ENCODE data around the gene DBH. TPM values are rescaled to one million over a fixed set of nuclear protein-coding genes. Genes with fewer than 3 reads are reported as not detected.

Gene DBH
- total and polyA plus RNA-seq, 2 of the 13 experiments (the other 11 are each of a cell fraction or from before 2014, with no cell fraction given), result not detected

DNA sequence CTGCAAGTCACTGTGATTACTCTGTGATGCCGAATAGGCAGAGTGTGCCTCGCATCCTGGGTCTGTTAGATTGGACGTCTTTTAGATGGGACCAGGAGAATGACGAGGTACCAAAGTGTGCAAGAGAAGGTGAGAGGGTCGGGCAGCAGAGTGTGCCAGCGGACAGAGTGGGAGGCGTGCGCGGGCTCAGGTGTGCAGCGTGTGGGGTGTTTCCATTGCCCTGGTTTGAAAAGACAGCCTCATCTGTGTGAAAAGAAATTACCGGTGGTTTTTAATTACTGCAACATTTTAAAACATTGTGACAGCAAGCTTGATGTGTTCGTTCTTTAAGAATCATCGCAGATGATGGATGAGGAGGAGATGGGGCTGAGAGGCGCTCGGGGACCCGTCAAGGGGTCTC, 22.7 kb upstream of the DBH start (continued):
- TF ChIP-seq, protein P1, sequence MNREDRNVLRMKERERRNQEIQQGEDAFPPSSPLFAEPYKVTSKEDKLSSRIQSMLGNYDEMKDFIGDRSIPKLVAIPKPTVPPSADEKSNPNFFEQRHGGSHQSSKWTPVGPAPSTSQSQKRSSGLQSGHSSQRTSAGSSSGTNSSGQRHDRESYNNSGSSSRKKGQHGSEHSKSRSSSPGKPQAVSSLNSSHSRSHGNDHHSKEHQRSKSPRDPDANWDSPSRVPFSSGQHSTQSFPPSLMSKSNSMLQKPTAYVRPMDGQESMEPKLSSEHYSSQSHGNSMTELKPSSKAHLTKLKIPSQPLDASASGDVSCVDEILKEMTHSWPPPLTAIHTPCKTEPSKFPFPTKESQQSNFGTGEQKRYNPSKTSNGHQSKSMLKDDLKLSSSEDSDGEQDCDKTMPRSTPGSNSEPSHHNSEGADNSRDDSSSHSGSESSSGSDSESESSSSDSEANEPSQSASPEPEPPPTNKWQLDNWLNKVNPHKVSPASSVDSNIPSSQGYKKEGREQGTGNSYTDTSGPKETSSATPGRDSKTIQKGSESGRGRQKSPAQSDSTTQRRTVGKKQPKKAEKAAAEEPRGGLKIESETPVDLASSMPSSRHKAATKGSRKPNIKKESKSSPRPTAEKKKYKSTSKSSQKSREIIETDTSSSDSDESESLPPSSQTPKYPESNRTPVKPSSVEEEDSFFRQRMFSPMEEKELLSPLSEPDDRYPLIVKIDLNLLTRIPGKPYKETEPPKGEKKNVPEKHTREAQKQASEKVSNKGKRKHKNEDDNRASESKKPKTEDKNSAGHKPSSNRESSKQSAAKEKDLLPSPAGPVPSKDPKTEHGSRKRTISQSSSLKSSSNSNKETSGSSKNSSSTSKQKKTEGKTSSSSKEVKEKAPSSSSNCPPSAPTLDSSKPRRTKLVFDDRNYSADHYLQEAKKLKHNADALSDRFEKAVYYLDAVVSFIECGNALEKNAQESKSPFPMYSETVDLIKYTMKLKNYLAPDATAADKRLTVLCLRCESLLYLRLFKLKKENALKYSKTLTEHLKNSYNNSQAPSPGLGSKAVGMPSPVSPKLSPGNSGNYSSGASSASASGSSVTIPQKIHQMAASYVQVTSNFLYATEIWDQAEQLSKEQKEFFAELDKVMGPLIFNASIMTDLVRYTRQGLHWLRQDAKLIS (CRISPR knock-in tag; IDR thresholded peaks at IDR 0.05), result no peak
- no peak for TF ChIP-seq ZKSCAN8 (CRISPR knock-in tag; IDR thresholded peaks at IDR 0.05; ENCODE audit: borderline replicate concordance)
- TF ChIP-seq, protein P2, sequence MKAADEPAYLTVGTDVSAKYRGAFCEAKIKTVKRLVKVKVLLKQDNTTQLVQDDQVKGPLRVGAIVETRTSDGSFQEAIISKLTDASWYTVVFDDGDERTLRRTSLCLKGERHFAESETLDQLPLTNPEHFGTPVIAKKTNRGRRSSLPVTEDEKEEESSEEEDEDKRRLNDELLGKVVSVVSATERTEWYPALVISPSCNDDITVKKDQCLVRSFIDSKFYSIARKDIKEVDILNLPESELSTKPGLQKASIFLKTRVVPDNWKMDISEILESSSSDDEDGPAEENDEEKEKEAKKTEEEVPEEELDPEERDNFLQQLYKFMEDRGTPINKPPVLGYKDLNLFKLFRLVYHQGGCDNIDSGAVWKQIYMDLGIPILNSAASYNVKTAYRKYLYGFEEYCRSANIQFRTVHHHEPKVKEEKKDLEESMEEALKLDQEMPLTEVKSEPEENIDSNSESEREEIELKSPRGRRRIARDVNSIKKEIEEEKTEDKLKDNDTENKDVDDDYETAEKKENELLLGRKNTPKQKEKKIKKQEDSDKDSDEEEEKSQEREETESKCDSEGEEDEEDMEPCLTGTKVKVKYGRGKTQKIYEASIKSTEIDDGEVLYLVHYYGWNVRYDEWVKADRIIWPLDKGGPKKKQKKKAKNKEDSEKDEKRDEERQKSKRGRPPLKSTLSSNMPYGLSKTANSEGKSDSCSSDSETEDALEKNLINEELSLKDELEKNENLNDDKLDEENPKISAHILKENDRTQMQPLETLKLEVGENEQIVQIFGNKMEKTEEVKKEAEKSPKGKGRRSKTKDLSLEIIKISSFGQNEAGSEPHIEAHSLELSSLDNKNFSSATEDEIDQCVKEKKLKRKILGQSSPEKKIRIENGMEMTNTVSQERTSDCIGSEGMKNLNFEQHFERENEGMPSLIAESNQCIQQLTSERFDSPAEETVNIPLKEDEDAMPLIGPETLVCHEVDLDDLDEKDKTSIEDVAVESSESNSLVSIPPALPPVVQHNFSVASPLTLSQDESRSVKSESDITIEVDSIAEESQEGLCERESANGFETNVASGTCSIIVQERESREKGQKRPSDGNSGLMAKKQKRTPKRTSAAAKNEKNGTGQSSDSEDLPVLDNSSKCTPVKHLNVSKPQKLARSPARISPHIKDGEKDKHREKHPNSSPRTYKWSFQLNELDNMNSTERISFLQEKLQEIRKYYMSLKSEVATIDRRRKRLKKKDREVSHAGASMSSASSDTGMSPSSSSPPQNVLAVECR (CRISPR knock-in tag; IDR thresholded peaks at IDR 0.05; ENCODE audit: borderline replicate concordance), result no peak
- TF ChIP-seq TARDBP (CRISPR knock-in tag; IDR thresholded peaks at IDR 0.05), result no peak
- no peak for TF ChIP-seq KMT2A (CRISPR knock-in tag; IDR thresholded peaks at IDR 0.05)
- TF ChIP-seq ATF7-NPFF (CRISPR knock-in tag; IDR thresholded peaks at IDR 0.05; ENCODE audit: low read depth), result no peak
- TF ChIP-seq MAFK (conservative IDR thresholded peaks at IDR 0.05 in 1 of 2, IDR thresholded peaks at IDR 0.05 in 1 of 2; ENCODE audit: low read length in 2 of 2), result no peak
- TF ChIP-seq, protein P3, sequence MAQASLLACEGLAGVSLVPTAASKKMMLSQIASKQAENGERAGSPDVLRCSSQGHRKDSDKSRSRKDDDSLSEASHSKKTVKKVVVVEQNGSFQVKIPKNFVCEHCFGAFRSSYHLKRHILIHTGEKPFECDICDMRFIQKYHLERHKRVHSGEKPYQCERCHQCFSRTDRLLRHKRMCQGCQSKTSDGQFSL (CRISPR knock-in tag; IDR thresholded peaks at IDR 0.05), result no peak

Measured in HepG2 (cell line).